Measurements from ENCODE around the gene MSI2. TPM values are rescaled to one million over a fixed set of nuclear protein-coding genes. Genes with fewer than 3 reads are reported as not detected.

MSI2 gene
- total RNA-seq, 1 donor from 2014 or later = 26.6 TPM

DNA sequence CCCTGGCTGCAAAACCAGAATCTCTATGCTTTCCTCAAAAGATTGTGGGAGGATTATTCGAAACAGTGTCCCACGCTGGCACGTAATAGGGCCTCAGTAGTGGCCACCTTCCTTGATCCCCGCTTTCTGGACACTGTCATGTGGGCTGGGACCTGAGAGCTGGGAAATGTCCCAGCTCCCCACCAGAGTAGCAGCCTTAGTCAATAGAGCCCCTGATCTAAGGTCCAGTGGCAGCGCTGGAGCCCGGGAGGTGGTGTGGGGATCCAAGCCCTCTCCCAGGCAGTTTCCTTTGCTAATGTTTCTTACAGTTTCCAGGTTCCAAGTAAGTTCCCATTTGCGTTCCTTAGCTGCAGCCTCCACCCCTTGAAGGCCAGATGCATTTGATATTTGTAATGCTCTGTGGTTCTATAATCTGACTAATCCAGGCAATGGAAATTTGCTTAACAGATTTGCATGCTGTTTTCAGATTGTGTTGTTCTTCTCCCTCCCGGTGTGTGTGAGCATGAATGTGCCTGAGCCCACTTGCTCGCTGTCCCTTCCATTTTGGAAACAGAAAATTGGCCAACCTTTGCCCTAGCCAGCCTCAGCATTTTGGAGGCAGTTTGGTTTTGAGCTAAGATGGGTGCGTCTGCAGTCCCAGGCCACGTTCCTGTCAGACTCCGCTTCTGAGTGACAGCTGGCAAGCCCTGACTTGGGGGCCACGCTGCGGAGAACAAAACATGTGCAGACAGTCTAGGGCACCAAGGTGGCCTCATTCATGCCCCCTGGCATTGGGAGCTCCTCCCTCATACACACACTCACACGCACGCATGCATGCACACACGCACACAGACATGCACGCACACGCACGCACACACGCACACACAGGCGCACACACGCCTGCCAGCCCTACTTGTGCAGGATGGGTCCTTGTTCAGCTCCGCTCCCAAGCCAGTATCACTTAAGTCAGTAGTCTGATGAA lies 419.4 kb downstream of the MSI2 start:
- H3K4me3 ChIP-seq (ENCODE audit: low read depth, low read length) = no peak overlapping the region
- no peak for DNase-seq (ENCODE audit: low read depth)
- TF ChIP-seq, protein P1, sequence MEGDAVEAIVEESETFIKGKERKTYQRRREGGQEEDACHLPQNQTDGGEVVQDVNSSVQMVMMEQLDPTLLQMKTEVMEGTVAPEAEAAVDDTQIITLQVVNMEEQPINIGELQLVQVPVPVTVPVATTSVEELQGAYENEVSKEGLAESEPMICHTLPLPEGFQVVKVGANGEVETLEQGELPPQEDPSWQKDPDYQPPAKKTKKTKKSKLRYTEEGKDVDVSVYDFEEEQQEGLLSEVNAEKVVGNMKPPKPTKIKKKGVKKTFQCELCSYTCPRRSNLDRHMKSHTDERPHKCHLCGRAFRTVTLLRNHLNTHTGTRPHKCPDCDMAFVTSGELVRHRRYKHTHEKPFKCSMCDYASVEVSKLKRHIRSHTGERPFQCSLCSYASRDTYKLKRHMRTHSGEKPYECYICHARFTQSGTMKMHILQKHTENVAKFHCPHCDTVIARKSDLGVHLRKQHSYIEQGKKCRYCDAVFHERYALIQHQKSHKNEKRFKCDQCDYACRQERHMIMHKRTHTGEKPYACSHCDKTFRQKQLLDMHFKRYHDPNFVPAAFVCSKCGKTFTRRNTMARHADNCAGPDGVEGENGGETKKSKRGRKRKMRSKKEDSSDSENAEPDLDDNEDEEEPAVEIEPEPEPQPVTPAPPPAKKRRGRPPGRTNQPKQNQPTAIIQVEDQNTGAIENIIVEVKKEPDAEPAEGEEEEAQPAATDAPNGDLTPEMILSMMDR (conservative IDR thresholded peaks at IDR 0.05; ENCODE audit: low read depth, low read length) = no peak

DNA sequence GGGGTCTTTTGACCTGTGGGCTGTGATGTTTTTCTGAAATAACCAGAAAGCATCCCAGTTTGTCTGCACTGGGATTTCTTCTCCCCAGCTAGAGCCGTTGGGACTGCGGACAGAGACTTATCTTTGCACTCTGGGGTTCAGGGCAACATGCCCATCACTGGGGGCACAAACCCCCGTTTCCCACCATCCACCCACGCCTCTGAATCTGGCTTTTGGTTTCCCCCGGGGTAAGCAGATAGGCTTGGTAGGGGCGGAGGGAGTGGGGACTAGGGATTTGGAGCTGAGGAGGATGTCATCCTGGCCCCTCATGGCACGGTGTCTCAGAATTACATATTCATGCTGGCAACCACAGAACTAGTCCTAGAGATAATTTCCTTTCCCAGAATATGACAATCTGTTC lies 420.2 kb downstream of the MSI2 start:
- H3K4me3 ChIP-seq (ENCODE audit: low read depth, low read length) = no peak overlapping the region
- TF ChIP-seq, protein P1 (conservative IDR thresholded peaks at IDR 0.05; ENCODE audit: low read depth, low read length) = no peak
- DNase-seq (ENCODE audit: low read depth) = no peak

DNA sequence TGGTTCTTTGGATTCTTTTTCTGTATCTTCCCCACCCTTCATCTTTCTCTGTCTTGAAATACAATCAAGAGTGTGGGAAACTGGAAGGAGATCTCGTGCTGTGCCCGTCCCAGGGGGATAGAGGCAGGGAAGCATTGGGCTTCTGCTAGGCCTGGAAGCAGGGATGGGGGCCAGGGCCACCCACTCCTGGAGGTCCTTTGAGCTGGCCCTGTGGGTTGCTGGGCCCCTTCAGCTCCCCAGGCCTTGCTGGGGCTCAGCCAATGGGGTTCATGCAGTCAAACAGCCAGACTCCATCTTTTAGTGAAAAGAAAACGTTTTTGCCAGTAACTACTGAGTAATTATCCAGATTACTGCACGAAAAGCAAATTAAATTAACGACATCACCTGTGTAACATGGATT lies 421.0 kb downstream of the MSI2 start:
- DNase-seq (ENCODE audit: low read depth) = no peak
- H3K4me3 ChIP-seq (ENCODE audit: low read depth, low read length) = no peak overlapping the region
- TF ChIP-seq, protein P1 (conservative IDR thresholded peaks at IDR 0.05; ENCODE audit: low read depth, low read length) = no peak

DNA sequence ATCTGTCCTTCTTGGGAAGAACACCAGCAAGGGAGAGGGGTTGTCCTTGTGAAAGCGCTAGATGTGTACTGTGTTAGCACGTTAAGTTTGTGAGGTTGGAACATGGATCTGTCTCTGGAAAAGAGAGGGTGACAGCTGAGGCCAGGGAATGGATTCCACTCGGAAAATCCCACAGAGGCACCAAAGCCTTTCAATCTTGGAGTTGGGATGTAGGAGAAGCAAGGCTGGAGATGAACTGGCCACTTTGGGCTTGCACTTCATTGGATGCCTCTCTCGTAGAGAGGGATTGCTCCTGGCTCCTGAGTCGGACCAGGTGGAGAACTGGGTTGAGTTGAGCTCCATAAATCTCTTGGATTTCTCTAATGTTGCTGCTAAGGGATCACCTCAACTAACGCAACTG lies 421.5 kb downstream of the MSI2 start:
- TF ChIP-seq, protein P1 (conservative IDR thresholded peaks at IDR 0.05; ENCODE audit: low read depth, low read length) = no peak
- H3K4me3 ChIP-seq (ENCODE audit: low read depth, low read length) = no peak overlapping the region
- DNase-seq (ENCODE audit: low read depth) = no peak

DNA sequence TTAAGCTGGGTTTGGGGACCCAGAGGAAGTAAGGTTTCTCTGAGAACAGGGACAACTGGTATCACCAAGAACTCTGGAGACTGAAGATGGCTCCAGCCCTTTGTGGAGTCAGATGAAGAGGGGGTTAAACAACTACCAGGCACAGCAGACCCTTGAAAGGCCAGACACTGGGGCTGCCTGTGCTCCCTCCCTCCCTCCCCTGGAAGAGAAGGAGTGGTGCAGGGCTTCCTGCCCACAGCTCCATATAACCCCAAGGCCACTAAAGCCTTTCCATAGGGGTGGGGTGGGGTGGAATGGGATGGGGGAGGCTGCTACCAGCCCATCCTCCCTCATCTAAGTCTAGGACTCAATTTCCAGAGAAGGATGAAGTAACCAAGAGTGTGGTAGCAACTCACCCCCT lies 422.1 kb downstream of the MSI2 start:
- TF ChIP-seq, protein P1 (conservative IDR thresholded peaks at IDR 0.05; ENCODE audit: low read depth, low read length) = no peak
- DNase-seq (ENCODE audit: low read depth) = no peak

DNA sequence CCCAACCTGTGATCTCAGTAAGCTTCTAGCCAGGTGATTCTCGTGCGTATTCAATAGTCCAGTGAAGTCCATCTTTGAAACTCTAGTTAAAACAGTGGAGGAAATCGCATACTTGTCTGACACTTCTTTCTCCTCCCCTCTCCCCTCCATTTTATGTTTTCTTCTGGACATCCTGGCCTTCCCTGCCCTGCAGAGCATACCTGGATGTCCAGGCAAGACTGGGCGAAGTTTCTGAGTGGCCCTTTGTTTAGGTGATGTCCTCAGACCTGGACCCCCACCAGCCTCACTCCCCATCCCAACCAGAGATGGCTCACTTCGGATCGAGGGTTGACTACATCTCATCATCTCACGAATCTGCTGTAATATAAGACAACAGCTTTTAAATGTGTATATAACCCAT lies 423.0 kb downstream of the MSI2 start:
- no peak overlapping the region for H3K4me3 ChIP-seq (ENCODE audit: low read depth, low read length)
- TF ChIP-seq, protein P1 (conservative IDR thresholded peaks at IDR 0.05; ENCODE audit: low read depth, low read length) = no peak
- DNase-seq (ENCODE audit: low read depth) = no peak

More for the DNA sequence above, 422.1 kb downstream of the MSI2 start:
- no peak overlapping the region for H3K4me3 ChIP-seq (ENCODE audit: low read depth, low read length)
